H9 (cell line): ENCODE results near the gene ARHGEF39. TPM values are rescaled to one million over a fixed set of nuclear protein-coding genes. Genes with fewer than 3 reads are reported as not detected.
"Not testable (repeated sequence)": the region's sequence is repeated elsewhere in the genome, so short reads cannot be mapped to it uniquely, and the experiment has no call there.

Experiments
- DNase-seq: peaks from one replicate; pipeline ENCODE4 v3.0.0-alpha.2; 2017
- H2AFZ ChIP-seq: one replicate; pipeline ENCODE4 v1.6.1; 2013; ENCODE audit warnings: mild to moderate bottlenecking, low read length, control low read depth, moderate library complexity
- H2AK5ac ChIP-seq: 2 replicates; pipeline ENCODE4 v1.6.1; 2013; ENCODE audit warnings: low read length, control low read depth, mixed read lengths; ENCODE audit not compliant: insufficient read length
- H2BK120ac ChIP-seq: one replicate; pipeline ENCODE4 v1.6.1; 2013; ENCODE audit warnings: low read depth, mild to moderate bottlenecking, low read length, control low read depth, inconsistent platforms; ENCODE audit not compliant: poor library complexity, severe bottlenecking
- H2BK12ac ChIP-seq: 2 replicates; pipeline ENCODE4 v1.6.1; 2013; ENCODE audit warnings: low read length, control low read depth, mixed read lengths, low read depth; ENCODE audit not compliant: insufficient read length
- H2BK15ac ChIP-seq: 2 replicates; pipeline ENCODE4 v1.6.1; 2013; ENCODE audit warnings: low read depth, low read length, control low read depth
- H2BK20ac ChIP-seq: one replicate; pipeline ENCODE4 v1.6.1; 2013; ENCODE audit warnings: low read depth, mild to moderate bottlenecking, low read length, control low read depth, inconsistent platforms; ENCODE audit not compliant: poor library complexity, severe bottlenecking
- H2BK5ac ChIP-seq: 2 replicates; pipeline ENCODE4 v1.6.1; 2013; ENCODE audit warnings: low read length, control low read depth, mixed read lengths; ENCODE audit not compliant: insufficient read length
- H3K14ac ChIP-seq: 2 replicates; pipeline ENCODE4 v1.6.1; 2013; ENCODE audit warnings: low read length, control low read depth; ENCODE audit not compliant: insufficient read depth
- H3K18ac ChIP-seq: 2 replicates; pipeline ENCODE4 v1.6.1; 2013; ENCODE audit warnings: low read depth, mild to moderate bottlenecking, mixed read lengths, low read length, control low read depth; ENCODE audit not compliant: insufficient read length
- H3K23ac ChIP-seq: 2 replicates; pipeline ENCODE4 v1.6.1; 2013; ENCODE audit warnings: low read length, control low read depth, mixed read lengths, low read depth; ENCODE audit not compliant: insufficient read length
- H3K23me2 ChIP-seq: 2 replicates; pipeline ENCODE4 v1.6.1; 2013; ENCODE audit warnings: low read depth, mild to moderate bottlenecking, mixed read lengths, low read length, control low read depth; ENCODE audit not compliant: insufficient read length, poor library complexity, severe bottlenecking
- H3K27ac ChIP-seq: 2 replicates; pipeline ENCODE4 v1.5.1; 2013; ENCODE audit warnings: low read length, control low read depth, mixed read lengths, low read depth; ENCODE audit not compliant: insufficient read length
- H3K27me3 ChIP-seq: 2 replicates; pipeline ENCODE4 v1.6.1; 2013; ENCODE audit warnings: low read length, control low read depth, inconsistent platforms; ENCODE audit not compliant: insufficient read depth
- H3K4ac ChIP-seq: 2 replicates; pipeline ENCODE4 v1.6.1; 2013; ENCODE audit warnings: low read depth, mild to moderate bottlenecking, control low read depth, inconsistent platforms, low read length, moderate library complexity
- H3K4me1 ChIP-seq: 2 replicates; pipeline ENCODE4 v1.6.1; 2013; ENCODE audit warnings: low read length, control low read depth, inconsistent platforms; ENCODE audit not compliant: insufficient read depth
- H3K4me2 ChIP-seq: 2 replicates; pipeline ENCODE4 v1.6.1; 2013; ENCODE audit warnings: low read length, control low read depth, mixed read lengths; ENCODE audit not compliant: insufficient read length, insufficient read depth
- H3K56ac ChIP-seq: 2 replicates; pipeline ENCODE4 v1.6.1; 2013; ENCODE audit warnings: low read depth, mild to moderate bottlenecking, mixed read lengths, low read length, control low read depth; ENCODE audit not compliant: insufficient read length
- H3K79me1 ChIP-seq: 2 replicates; pipeline ENCODE4 v1.6.1; 2013; ENCODE audit warnings: low read depth, mild to moderate bottlenecking, moderate library complexity, low read length, control low read depth, inconsistent platforms; ENCODE audit not compliant: insufficient read depth, poor library complexity, severe bottlenecking
- H3K79me2 ChIP-seq: 2 replicates; pipeline ENCODE4 v1.6.1; 2013; ENCODE audit warnings: low read length, control low read depth, inconsistent platforms; ENCODE audit not compliant: insufficient read depth
- H3K9ac ChIP-seq: 2 replicates; pipeline ENCODE4 v1.6.1; 2013; ENCODE audit warnings: low read length, control low read depth, mixed read lengths; ENCODE audit not compliant: insufficient read length; ENCODE audit errors: extremely low read depth
- H3K9me3 ChIP-seq: one replicate; pipeline ENCODE4 v1.6.1; 2013; ENCODE audit warnings: low read depth, low read length, inconsistent platforms; ENCODE audit not compliant: control insufficient read depth
- H3T11ph ChIP-seq: one replicate; pipeline ENCODE4 v1.6.1; 2013; ENCODE audit warnings: mild to moderate bottlenecking, low read length, control low read depth, inconsistent platforms
- H4K20me1 ChIP-seq: one replicate; pipeline ENCODE4 v1.6.1; 2013; ENCODE audit not compliant: control insufficient read depth, insufficient read length, insufficient read depth
- H4K5ac ChIP-seq: 2 replicates; pipeline ENCODE4 v1.6.1; 2013; ENCODE audit warnings: low read depth, mild to moderate bottlenecking, mixed read lengths, low read length, control low read depth; ENCODE audit not compliant: insufficient read length
- H4K8ac ChIP-seq: replicated peaks from 2 replicates; pipeline ENCODE4 v1.6.1; 2013; ENCODE audit warnings: low read length, control low read depth, mixed read lengths, low read depth; ENCODE audit not compliant: insufficient read length
- H4K91ac ChIP-seq: 2 replicates; pipeline ENCODE4 v1.6.1; 2013; ENCODE audit warnings: low read depth, mild to moderate bottlenecking, moderate library complexity, mixed read lengths, low read length, control low read depth; ENCODE audit not compliant: insufficient read length
- H3K27ac Mint-ChIP-seq, 3 experiments: 2 replicates in 2 of 3; 3 replicates in 1 of 3; pipeline ENCODE4 v1.8.0; 2020 to 2021; ENCODE audit warnings: mixed read lengths in 3 of 3, mild to moderate bottlenecking in 1 of 3, moderate library complexity in 1 of 3
- H3K27me3 Mint-ChIP-seq: 2 replicates; pipeline ENCODE4 v1.8.0; 2021; ENCODE audit warnings: low read depth, mild to moderate bottlenecking, moderate library complexity, mixed read lengths
- H3K36me3 Mint-ChIP-seq, 3 experiments: 2 replicates in 2 of 3; 3 replicates in 1 of 3; pipeline ENCODE4 v1.8.0; 2020 to 2021; ENCODE audit warnings: low read depth in 3 of 3, mixed read lengths in 3 of 3; ENCODE audit not compliant: insufficient read depth in 1 of 3
- H3K4me1 Mint-ChIP-seq, 2 experiments: 2 replicates each; pipeline ENCODE4 v1.8.0; 2020; ENCODE audit warnings: mixed read lengths in 2 of 2
- H3K4me3 Mint-ChIP-seq, 2 experiments: 2 replicates in 1 of 2; 3 replicates in 1 of 2; pipeline ENCODE4 v1.8.0; 2020 to 2021; ENCODE audit warnings: mild to moderate bottlenecking in 2 of 2, mixed read lengths in 2 of 2, moderate library complexity in 1 of 2
- H3K9me3 Mint-ChIP-seq, 2 experiments: 2 replicates in 1 of 2; 3 replicates in 1 of 2; pipeline ENCODE4 v1.8.0; 2020; ENCODE audit warnings: mild to moderate bottlenecking in 2 of 2, mixed read lengths in 2 of 2, moderate library complexity in 1 of 2
- WGBS: extraction: QIAGEN DNeasy Blood & Tissue Kit; methylation state at CpG from one replicate; pipeline ENCODE4 v1.1.7; 2013; ENCODE audit warnings: missing lambda C conversion rate, low lambda C conversion rate, mixed read lengths; ENCODE audit not compliant: insufficient read length; ENCODE audit errors: extremely low coverage; 5-methylcytosine and 5-hydroxymethylcytosine counted together
- total RNA-seq: library from RNA; stranded (reverse); gene quantifications from 2 replicates; pipeline ENCODE4 v1.2.1, GENCODE V29; 2021
- TF ChIP-seq, protein P1 (sequence below): fragments of 200-600 bp; sonication (generic); conservative IDR thresholded peaks from 3 replicates; pipeline ENCODE4 v1.8.0; 2021; ENCODE audit warnings: antibody characterized with exemption, mild to moderate bottlenecking

Gene ARHGEF39
- total RNA-seq, 1 experiment from 2014 or later: 24.4 TPM

DNA sequence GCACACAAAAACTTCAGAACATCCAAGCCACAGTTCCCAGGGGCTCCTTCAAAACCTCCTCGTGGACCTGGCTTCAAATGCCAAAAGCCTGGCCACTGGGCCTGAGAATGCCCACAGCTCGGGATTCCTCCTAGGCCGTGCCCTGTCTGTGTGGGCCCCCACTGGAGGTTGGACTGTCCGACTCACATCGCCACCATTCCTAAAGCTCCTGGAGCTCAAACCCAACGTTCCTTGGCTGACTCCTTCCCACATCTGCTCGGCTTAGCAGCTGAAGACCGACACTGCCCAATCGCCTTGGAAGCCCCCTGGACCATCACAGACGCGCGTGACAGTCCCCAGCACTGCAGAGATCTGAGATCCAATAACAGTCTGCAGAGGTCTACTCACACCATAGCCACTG is 21.9 kb downstream of the ARHGEF39 start:
- H3K4me1 Mint-ChIP-seq: peaks cover 11 to 13% of the 10 kb centered on the region in 2 experiments

GRCh38 chr9:35641478-35641877 is 23.5 kb downstream of the ARHGEF39 start:
- H3K4me2 ChIP-seq, H3K4ac ChIP-seq, H3K18ac ChIP-seq, H3K4me1 Mint-ChIP-seq, H3K9me3 ChIP-seq, H4K91ac ChIP-seq, H3K9ac ChIP-seq, H3K27ac Mint-ChIP-seq, H3K79me2 ChIP-seq, H3K56ac ChIP-seq, H3K14ac ChIP-seq, H3K27me3 Mint-ChIP-seq, H2BK15ac ChIP-seq, H3T11ph ChIP-seq, H2BK5ac ChIP-seq, H2AFZ ChIP-seq, H4K20me1 ChIP-seq, H2AK5ac ChIP-seq, H3K27ac ChIP-seq, H2BK120ac ChIP-seq, H3K27me3 ChIP-seq, H4K8ac ChIP-seq, H3K4me1 ChIP-seq, H3K4me3 Mint-ChIP-seq, DNase-seq, H3K79me1 ChIP-seq, H2BK20ac ChIP-seq, H4K5ac ChIP-seq, H3K23me2 ChIP-seq, H2BK12ac ChIP-seq, H3K23ac ChIP-seq: not testable (repeated sequence)
- peaks cover 4 to 16% of the 10 kb centered on the region in 2 experiments; a peak in 4 of 5 replicates for H3K9me3 Mint-ChIP-seq
- peaks cover 9 to 16% (median 12%) of the 10 kb centered on the region in 3 experiments for H3K36me3 Mint-ChIP-seq
- WGBS: no CpG with 5 or more reads among the region's 3 CpGs

More for the DNA sequence above, 21.9 kb downstream of the ARHGEF39 start:
- H3K9me3 ChIP-seq: no peaks in the 10 kb centered on the region
- no CpG with 5 or more reads among the region's 12 CpGs for WGBS
- Mint-ChIP-seq H3K9me3 (peaks cover 4 to 11% of the 10 kb centered on the region in 2 experiments; a peak in 4 of 5 replicates), H3K36me3 (peaks cover 9 to 16% (median 12%) of the 10 kb centered on the region in 3 experiments), H3K4me3 (no peak overlapping the region), H3K27ac (peak overlapping the region in 1 of 3 experiments; percentile 59; a peak in 1 of 7 replicates), H3K27me3 (peaks cover 2% of the 10 kb centered on the region)
- H4K5ac ChIP-seq: no peak overlapping the region
- H2AK5ac ChIP-seq: no peak overlapping the region
- H3K23me2 ChIP-seq: no peaks in the 10 kb centered on the region
- H3K79me1 ChIP-seq: no peaks in the 10 kb centered on the region
- no peak overlapping the region for H2BK120ac ChIP-seq
- no peak overlapping the region for H3K4me2 ChIP-seq
- H3K79me2 ChIP-seq: no peaks in the 10 kb centered on the region
- no peaks in the 10 kb centered on the region for H3K27me3 ChIP-seq
- H2BK12ac ChIP-seq: no peak overlapping the region
- TF ChIP-seq, protein P1, sequence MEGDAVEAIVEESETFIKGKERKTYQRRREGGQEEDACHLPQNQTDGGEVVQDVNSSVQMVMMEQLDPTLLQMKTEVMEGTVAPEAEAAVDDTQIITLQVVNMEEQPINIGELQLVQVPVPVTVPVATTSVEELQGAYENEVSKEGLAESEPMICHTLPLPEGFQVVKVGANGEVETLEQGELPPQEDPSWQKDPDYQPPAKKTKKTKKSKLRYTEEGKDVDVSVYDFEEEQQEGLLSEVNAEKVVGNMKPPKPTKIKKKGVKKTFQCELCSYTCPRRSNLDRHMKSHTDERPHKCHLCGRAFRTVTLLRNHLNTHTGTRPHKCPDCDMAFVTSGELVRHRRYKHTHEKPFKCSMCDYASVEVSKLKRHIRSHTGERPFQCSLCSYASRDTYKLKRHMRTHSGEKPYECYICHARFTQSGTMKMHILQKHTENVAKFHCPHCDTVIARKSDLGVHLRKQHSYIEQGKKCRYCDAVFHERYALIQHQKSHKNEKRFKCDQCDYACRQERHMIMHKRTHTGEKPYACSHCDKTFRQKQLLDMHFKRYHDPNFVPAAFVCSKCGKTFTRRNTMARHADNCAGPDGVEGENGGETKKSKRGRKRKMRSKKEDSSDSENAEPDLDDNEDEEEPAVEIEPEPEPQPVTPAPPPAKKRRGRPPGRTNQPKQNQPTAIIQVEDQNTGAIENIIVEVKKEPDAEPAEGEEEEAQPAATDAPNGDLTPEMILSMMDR: no peak
- no peak overlapping the region for H3K14ac ChIP-seq
- no peak overlapping the region for H4K91ac ChIP-seq
- no peak overlapping the region for H2BK20ac ChIP-seq
- H3K4ac ChIP-seq: no peak overlapping the region
- H4K20me1 ChIP-seq: no peaks in the 10 kb centered on the region
- no peak overlapping the region for H2BK5ac ChIP-seq
- H3K23ac ChIP-seq: no peak overlapping the region
- no peak overlapping the region for H3K9ac ChIP-seq
- H3K4me1 ChIP-seq: no peaks in the 10 kb centered on the region
- no peak overlapping the region for H2BK15ac ChIP-seq
- H3K27ac ChIP-seq: no peak overlapping the region
- H3T11ph ChIP-seq: no peak overlapping the region
- no peak overlapping the region for H3K18ac ChIP-seq
- no peak overlapping the region for H2AFZ ChIP-seq
- H4K8ac ChIP-seq: no peak overlapping the region
- DNase-seq: no peak
- no peak overlapping the region for H3K56ac ChIP-seq
